IMR-90 (cell line): ENCODE results near the gene CEP83.

ENCODE experiments used
- BHLHE40 ChIP-seq: fragments of 150-350 bp; IDR thresholded peaks from 2 replicates; pipeline ENCODE4 v1.6.1; 2016; ENCODE audit warnings: mild to moderate bottlenecking, low read depth, low read length
- CEBPB ChIP-seq: IDR thresholded peaks from 2 replicates; pipeline ENCODE4 v1.6.1; 2012; ENCODE audit warnings: low read depth, low read length, improper control_type of control experiment
- CHD1 ChIP-seq: IDR thresholded peaks from 2 replicates; pipeline ENCODE4 v1.6.1; 2012; ENCODE audit warnings: low read depth, low read length, improper control_type of control experiment
- CTCF ChIP-seq: conservative IDR thresholded peaks from 2 replicates; pipeline ENCODE4 v1.5.1; 2012; ENCODE audit warnings: mild to moderate bottlenecking, low read depth, low read length, improper control_type of control experiment
- ELK1 ChIP-seq: fragments of 150-350 bp; IDR thresholded peaks from 2 replicates; pipeline ENCODE4 v1.6.1; 2016; ENCODE audit warnings: low read depth, mild to moderate bottlenecking, low read length, moderate library complexity, borderline replicate concordance
- FOS ChIP-seq: fragments of 150-350 bp; IDR thresholded peaks from 2 replicates; pipeline ENCODE4 v1.6.1; 2016; ENCODE audit warnings: low read depth, low read length
- MAZ ChIP-seq: IDR thresholded peaks from 2 replicates; pipeline ENCODE4 v1.6.1; 2012; ENCODE audit warnings: low read depth, mild to moderate bottlenecking, low read length, improper control_type of control experiment, moderate library complexity, borderline replicate concordance
- MXI1 ChIP-seq: IDR thresholded peaks from 2 replicates; pipeline ENCODE4 v1.6.1; 2012; ENCODE audit warnings: low read depth, mild to moderate bottlenecking, low read length, moderate library complexity, borderline replicate concordance
- POLR2A ChIP-seq: IDR thresholded peaks from 2 replicates; pipeline ENCODE4 v1.6.1; 2012; ENCODE audit warnings: mild to moderate bottlenecking, low read depth, low read length
- RAD21 ChIP-seq: IDR thresholded peaks from 2 replicates; pipeline ENCODE4 v1.6.1; 2012; ENCODE audit warnings: low read length, improper control_type of control experiment
- RCOR1 ChIP-seq: IDR thresholded peaks from 2 replicates; pipeline ENCODE4 v1.6.1; 2012; ENCODE audit warnings: mild to moderate bottlenecking, low read length, improper control_type of control experiment; ENCODE audit not compliant: insufficient replicate concordance
- RFX5 ChIP-seq: IDR thresholded peaks from 2 replicates; pipeline ENCODE4 v1.8.0; 2012; ENCODE audit warnings: low read depth, mild to moderate bottlenecking, low read length, moderate library complexity
- SMC3 ChIP-seq: fragments of 150-350 bp; IDR thresholded peaks from 2 replicates; pipeline ENCODE4 v1.6.1; 2016; ENCODE audit warnings: low read depth, mild to moderate bottlenecking, antibody characterized with exemption, low read length, moderate library complexity
- USF2 ChIP-seq: fragments of 150-350 bp; IDR thresholded peaks from 2 replicates; pipeline ENCODE4 v1.6.1; 2017; ENCODE audit warnings: mild to moderate bottlenecking, antibody characterized with exemption, low read length, low read depth

GRCh38 chr12:94418517-94418916 is 41.1 kb downstream of the CEP83 start:
- no peak for TF ChIP-seq CTCF
- no peak for TF ChIP-seq USF2
- no peak for TF ChIP-seq SMC3
- TF ChIP-seq RAD21 = no peak
- no peak for TF ChIP-seq POLR2A
- no peak for TF ChIP-seq MAZ
- TF ChIP-seq RFX5 = no peak
- TF ChIP-seq FOS = no peak
- peak; percentile 80 for TF ChIP-seq CEBPB
- TF ChIP-seq RCOR1 = no peak
- no peak for TF ChIP-seq BHLHE40
- TF ChIP-seq CHD1 = no peak
- TF ChIP-seq MXI1 = no peak
- TF ChIP-seq ELK1 = no peak
